Iris pigment epithelial cell (primary cell): ENCODE data around the gene EPM2A.
"Not testable (repeated sequence)": the region's sequence is repeated elsewhere in the genome, so short reads cannot be mapped to it uniquely, and the experiment has no call there.

Source experiments
- DNase-seq: peaks from one replicate; pipeline ENCODE4 v3.0.0-alpha.2; 2011; ENCODE audit warnings: low read depth

Gene EPM2A

GRCh38 chr6:145729887-145730286, 5.4 kb downstream of the EPM2A start:
- no peak for DNase-seq

GRCh38 chr6:145728444-145729385, 6.6 kb downstream of the EPM2A start:
- no peak for DNase-seq

- no peak for DNase-seq
Observed at GRCh38 chr6:145727817-145728388, 7.4 kb downstream of the EPM2A start.

- no peak for DNase-seq
Observed at GRCh38 chr6:145725570-145725969, 9.8 kb downstream of the EPM2A start.

- DNase-seq = peak; percentile 73
Observed at GRCh38 chr6:145723646-145724045, 11.7 kb downstream of the EPM2A start.

GRCh38 chr6:145722190-145722589, 13.1 kb downstream of the EPM2A start:
- no peak for DNase-seq

GRCh38 chr6:145721144-145721543, 14.2 kb downstream of the EPM2A start:
- no peak for DNase-seq

GRCh38 chr6:145715426-145715825, 19.9 kb downstream of the EPM2A start:
- DNase-seq = no peak

- DNase-seq = no peak
Observed at GRCh38 chr6:145714731-145715130, 20.6 kb downstream of the EPM2A start.

- DNase-seq = no peak
Observed at GRCh38 chr6:145713773-145714172, 21.5 kb downstream of the EPM2A start.

GRCh38 chr6:145711372-145711771, 23.9 kb downstream of the EPM2A start:
- DNase-seq = no peak

- no peak for DNase-seq
Observed at GRCh38 chr6:145707397-145707796, 27.9 kb downstream of the EPM2A start.

- DNase-seq = peak; percentile 89
Observed at GRCh38 chr6:145705561-145705960, 29.8 kb downstream of the EPM2A start.

GRCh38 chr6:145704143-145704781, 31.1 kb downstream of the EPM2A start:
- DNase-seq = peak; percentile 26

- DNase-seq = peak; percentile 88
Observed at GRCh38 chr6:145699462-145699861, 35.9 kb downstream of the EPM2A start.

GRCh38 chr6:145697401-145697800, 37.9 kb downstream of the EPM2A start:
- DNase-seq = not testable (repeated sequence)

- DNase-seq = no peak
Observed at GRCh38 chr6:145694083-145694737, 41.1 kb downstream of the EPM2A start.

- no peak for DNase-seq
Observed at GRCh38 chr6:145690969-145691368, 44.4 kb downstream of the EPM2A start.

- no peak for DNase-seq
Observed at GRCh38 chr6:145689529-145689928, 45.8 kb downstream of the EPM2A start.

- DNase-seq = peak; percentile 77
Observed at GRCh38 chr6:145688493-145688905, 46.8 kb downstream of the EPM2A start.

GRCh38 chr6:145685932-145686331, 49.4 kb downstream of the EPM2A start:
- DNase-seq = no peak

- no peak for DNase-seq
Observed at GRCh38 chr6:145681965-145682364, 53.4 kb downstream of the EPM2A start.
